HG03066 (cell line): ENCODE measurements around the gene EMX2.

Source experiments
- ATAC-seq: cut with Tn5 transposase; IDR thresholded peaks from one replicate; pipeline ENCODE4 v1.9.1; 2021; ENCODE audit warnings: low read depth; ENCODE audit not compliant: unreplicated experiment

The EMX2 gene

DNA sequence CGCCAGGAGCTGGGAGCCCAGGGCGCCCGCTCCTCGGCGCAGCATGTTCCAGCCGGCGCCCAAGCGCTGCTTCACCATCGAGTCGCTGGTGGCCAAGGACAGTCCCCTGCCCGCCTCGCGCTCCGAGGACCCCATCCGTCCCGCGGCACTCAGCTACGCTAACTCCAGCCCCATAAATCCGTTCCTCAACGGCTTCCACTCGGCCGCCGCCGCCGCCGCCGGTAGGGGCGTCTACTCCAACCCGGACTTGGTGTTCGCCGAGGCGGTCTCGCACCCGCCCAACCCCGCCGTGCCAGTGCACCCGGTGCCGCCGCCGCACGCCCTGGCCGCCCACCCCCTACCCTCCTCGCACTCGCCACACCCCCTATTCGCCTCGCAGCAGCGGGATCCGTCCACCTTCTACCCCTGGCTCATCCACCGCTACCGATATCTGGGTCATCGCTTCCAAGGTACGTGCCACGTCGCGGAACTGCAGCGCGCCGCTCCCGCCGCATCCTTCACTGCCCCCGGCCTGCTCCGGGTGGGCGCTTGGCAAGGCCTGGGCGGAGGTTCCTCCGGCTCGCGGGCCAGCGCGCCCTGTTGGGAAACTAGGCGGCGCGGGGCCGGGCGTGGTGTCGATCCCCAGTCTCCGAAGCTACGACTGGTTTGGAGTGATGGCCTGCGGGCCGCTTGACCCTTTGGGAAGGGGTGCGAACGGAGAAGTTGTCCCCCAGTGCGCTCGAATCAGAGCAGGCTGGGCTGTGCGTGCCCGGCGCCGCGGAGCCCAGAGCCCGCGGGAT, 868 bp downstream of the EMX2 start:
- ATAC-seq = no peak

DNA sequence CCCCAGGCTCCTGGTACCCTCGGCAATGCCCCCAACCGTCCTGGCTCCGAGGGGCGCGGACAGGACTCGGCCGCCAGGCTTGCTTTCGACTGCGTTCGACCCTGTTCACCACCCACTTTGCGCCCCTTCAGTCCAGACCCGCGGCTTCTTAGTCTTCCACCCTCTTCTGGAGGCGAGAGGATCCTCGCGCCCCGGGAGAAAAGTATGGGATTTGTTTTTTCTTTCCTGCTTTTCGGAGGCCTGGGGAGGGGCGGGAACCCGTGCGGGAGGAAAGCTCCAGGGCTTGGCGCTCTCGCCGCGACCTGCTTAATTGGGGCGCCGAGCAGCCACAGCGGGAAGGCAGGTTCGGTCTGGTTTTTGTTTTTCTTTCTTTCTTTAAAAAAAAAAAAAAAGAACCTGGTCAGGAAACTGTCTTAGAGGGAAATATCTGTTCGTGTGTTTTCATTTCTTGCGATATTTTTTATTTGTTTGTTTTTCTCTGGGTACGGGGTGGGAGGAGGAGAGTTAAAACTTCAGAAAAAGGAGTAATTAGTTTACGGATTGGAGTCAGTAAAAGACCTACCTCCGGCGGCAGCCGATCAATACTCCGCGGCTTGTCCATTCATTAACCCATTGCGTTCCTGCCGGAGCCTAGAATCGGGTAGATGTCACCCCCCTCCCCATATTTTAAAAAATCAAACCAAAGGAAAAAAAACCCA, 1.6 kb downstream of the EMX2 start:
- ATAC-seq = no peak

DNA sequence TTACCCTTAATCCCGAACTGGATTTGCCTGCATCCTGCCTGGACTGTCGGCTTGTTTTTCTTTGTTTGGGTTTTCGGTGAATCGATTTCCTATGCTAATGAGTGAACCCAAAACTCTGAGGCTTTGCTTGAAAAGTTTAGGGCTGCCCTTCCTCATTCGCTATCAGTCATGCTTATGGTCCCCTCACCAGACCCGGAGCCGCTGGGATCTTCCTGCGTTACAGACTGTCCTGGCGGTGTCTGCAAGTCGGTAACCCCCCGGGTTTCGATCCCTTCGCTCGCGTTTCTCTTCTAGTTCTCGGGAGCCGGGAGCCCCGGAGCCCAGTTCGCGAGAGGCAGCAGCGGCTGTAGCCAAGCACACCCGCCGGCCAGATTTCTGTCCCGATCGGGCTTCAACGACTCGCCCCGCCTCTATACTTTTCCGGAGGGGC, 2.2 kb downstream of the EMX2 start:
- no peak for ATAC-seq

DNA sequence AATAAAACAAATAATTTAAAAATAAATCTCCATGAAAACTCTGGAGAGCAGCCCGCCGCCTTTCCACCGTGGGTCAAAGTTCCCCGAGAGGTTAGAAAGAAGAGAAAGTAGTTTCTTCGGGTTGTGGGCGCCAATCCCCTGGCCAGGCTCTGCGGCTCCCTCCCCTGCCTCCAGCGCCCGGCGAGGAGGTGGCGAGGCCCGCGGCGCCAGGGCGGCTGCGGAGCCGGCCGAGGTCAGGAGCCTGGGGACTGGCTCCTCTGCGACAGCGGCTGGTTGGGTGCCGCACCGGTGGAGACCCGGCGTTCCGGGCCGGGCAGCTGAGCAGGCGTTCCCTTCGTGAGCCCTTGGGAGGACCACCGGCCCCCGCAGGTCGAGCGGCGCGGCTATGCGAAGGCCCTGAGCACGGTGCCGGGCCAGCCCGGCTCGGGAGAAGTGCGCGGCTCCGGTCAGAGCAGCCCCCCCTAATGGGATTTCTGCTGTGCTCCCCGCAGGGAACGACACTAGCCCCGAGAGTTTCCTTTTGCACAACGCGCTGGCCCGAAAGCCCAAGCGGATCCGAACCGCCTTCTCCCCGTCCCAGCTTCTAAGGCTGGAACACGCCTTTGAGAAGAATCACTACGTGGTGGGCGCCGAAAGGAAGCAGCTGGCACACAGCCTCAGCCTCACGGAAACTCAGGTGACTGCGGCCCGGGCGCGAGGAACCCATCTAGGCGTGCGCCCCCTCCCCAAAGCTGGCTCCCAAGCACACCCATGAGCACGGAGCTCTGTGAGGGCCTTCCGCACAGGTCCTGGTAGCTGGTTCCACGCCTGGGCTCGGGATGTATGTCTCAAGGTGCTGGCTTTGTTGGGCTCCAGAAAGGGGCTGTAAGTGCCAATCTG, 2.8 kb downstream of the EMX2 start:
- no peak for ATAC-seq

- ATAC-seq = no peak
These were observed 3.6 kb downstream of the EMX2 start for GRCh38 chr10:117546020-117546580.

- no peak for ATAC-seq
These were observed 4.1 kb downstream of the EMX2 start for GRCh38 chr10:117546581-117547015.

DNA sequence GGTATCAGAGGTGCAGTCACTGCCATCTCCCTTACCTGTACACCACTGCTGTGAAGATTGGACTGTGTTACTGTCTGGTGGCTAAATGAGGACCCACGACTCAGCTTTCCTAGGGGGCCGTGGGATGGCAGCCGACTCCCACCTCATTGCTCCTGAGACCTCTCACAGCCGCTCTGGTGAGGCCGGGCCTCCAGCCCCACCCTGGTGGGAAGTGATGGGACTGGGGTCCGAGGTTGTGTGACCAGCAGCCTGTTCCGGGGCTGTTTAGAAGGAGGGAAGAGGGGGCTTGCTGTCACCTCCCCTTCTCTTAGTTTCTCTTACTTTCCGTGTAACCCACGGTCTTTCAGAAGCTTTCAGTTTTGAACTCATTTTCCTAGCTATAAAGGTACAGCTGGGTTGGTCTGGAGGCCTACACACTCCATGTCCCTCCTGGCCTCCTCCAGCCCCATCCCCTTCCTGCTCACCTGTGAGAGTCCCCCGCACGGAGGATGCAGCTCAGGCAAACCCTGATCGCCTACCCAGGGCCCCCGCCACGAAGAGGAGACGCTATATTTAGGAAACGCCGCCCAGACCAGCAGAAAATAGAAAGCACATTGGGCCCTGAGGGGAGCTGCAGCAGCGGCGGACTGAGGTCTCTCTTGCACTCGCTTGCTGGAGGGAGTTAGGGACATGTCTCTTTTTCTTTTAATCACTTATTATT, 4.6 kb downstream of the EMX2 start:
- no peak for ATAC-seq

DNA sequence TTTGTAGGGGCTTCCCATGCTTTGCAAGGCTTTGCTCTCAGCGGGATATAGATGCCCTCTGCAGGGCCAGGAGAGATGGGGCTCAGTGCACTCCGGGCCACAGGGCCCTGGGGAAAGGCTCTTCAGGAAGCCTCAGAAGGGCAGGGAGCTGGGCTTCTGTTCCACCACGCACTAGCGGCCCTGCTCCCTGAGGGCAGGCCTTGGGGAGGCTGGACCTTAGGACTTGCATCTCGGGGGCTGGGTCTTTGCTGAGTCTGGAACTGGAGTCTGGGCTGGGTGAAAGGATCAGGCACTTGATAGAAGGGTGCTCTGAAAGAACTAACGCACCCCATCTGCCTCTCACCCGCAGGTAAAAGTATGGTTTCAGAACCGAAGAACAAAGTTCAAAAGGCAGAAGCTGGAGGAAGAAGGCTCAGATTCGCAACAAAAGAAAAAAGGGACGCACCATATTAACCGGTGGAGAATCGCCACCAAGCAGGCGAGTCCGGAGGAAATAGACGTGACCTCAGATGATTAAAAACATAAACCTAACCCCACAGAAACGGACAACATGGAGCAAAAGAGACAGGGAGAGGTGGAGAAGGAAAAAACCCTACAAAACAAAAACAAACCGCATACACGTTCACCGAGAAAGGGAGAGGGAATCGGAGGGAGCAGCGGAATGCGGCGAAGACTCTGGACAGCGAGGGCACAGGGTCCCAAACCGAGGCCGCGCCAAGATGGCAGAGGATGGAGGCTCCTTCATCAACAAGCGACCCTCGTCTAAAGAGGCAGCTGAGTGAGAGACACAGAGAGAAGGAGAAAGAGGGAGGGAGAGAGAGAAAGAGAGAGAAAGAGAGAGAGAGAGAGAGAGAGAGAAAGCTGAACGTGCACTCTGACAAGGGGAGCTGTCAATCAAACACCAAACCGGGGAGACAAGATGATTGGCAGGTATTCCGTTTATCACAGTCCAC, 5.4 kb downstream of the EMX2 start:
- ATAC-seq = no peak

DNA sequence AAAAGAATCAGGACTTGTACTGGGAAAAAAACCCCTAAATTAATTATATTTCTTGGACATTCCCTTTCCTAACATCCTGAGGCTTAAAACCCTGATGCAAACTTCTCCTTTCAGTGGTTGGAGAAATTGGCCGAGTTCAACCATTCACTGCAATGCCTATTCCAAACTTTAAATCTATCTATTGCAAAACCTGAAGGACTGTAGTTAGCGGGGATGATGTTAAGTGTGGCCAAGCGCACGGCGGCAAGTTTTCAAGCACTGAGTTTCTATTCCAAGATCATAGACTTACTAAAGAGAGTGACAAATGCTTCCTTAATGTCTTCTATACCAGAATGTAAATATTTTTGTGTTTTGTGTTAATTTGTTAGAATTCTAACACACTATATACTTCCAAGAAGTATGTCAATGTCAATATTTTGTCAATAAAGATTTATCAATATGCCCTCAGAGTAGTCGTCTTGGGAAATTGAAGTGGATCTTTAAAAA, 6.6 kb downstream of the EMX2 start:
- no peak for ATAC-seq

- no peak for ATAC-seq
These were observed 7.5 kb downstream of the EMX2 start for GRCh38 chr10:117550076-117550475.

DNA sequence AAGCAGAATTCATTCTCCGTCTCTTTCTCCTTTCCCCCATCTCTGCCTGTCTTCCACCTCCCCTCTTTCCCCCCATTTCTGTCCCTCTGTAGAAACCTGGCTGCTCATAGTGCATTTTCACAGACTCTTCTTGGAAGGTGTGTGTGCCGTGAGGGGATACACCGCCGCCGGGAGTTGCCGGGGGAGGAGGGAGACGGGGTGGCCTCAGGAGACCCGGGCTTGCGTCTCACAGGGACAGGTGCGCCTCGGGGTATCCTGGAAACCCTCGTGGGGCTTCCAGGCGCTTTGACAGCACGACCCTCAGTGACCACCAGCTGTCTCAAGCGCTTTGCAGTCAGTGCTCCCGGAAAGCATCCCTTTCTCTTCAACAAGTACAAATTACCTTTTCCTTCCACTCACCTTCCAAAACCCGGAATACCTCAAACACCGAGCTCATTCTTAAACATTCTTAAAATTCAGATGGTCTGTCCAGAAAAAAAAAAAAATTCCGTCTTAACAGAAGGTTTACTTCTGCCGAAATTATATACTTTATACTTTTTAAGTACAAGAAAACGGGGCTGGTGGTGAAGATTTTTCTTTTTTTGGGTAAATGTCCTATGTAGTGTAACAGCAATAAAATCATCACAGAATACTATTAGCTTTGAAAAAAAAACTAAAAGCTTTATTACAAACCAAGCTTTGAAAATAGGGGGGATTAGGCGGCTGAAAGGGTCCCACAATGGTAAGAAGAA, 8.2 kb downstream of the EMX2 start:
- no peak for ATAC-seq

DNA sequence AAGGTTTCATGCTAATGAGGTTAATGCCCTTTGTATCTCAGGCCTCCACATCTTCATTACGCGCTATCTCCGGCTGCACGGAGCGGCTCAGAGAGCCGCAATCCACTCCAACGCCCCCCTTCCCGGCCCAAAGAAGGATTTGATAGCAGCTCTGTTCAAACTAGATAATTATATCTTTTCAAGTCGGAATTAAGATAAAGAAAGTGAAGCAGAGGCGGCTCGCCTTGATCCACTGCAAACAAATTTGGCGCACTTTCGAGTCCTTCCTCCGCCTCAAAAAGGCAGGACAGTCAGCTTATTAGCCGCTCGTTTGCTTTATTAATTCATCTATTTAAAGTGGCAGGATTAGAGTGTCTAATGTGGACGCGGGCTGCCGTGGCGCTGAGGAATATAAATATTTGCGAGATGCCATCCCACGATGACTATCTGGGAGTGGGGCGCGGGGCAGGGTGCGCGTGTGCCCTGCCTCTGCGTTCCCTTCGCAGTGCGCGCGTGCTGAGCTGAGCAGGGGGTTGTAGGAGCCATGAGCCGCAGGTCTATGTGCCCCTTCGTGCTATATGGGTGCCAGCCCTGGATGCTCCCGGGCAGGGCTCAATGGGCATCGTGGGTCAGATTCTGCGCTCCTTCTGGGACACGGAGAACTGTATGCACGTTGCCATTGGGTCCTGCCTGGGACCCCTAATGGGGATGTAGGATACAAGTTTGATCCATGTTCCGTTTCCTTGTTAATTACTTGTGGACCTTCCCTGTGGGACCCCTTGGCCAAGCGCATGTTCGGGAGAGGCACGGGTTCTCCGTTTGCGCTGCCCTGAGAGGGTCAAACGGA, 9.0 kb downstream of the EMX2 start:
- no peak for ATAC-seq

- ATAC-seq = no peak
These were observed 9.6 kb downstream of the EMX2 start for GRCh38 chr10:117552156-117552631.

DNA sequence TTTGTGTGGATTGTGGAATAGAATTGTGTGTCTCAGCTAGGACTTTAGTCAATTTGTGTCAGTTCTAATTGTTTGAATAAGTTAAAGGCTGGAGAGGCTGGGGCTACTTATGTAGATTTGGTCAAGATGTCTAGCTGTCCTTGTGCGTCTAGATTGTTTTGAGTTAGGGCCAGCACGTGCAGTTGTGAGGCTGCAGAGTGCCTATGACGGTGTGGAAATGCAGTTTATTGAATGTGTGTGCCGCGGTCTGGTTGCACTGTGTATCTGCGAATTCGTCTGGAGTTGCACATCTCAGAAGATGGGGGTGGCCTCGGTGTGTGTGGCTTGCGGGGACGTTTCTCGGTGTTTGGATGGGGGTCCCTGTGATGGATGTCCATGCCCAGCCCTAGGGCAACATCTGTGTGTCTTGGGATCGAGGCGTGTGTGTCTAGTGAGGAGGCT, 10.2 kb downstream of the EMX2 start:
- ATAC-seq = no peak

- ATAC-seq = no peak
These were observed 10.7 kb downstream of the EMX2 start for GRCh38 chr10:117553142-117553814.

DNA sequence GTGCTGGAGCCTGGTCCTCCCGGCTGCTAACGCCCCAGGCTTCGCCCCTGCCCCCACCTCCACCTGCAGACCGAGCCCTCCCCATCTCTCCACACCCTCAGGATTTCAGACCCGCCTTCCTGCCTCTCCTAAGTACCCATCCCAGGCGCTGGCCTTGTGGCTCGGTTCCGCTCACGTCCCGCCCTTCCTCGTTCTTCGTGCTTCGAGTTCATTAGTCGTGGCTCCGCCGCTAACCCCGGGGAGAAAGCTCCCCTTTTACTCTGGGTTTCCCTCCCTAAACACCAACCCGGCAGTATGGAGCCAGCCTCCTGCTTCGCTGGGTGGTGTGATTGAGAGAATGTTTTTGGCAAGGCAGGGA, 11.2 kb downstream of the EMX2 start:
- no peak for ATAC-seq
